OCI-LY3 (cell line): ENCODE results near the gene TACC2.

Source experiments
- H2AFZ ChIP-seq: fragments of 200-600, 300-600 bp; shearing (Covaris generic); 2 replicates; pipeline ENCODE4 v1.6.0; 2014; ENCODE audit warnings: antibody characterized with exemption, low read depth, low read length
- H3K27ac ChIP-seq: fragments of 200-600, 300-600 bp; sonication (generic); 2 replicates; pipeline ENCODE4 v1.5.1; 2014; ENCODE audit warnings: mild to moderate bottlenecking, low read length, moderate library complexity, mixed read lengths
- H3K27me3 ChIP-seq: fragments of 200-600, 300-600 bp; sonication (generic); 2 replicates; pipeline ENCODE4 v1.6.1; 2014; ENCODE audit warnings: low read depth, low read length, mixed read lengths
- H3K36me3 ChIP-seq: fragments of 200-600, 300-600 bp; sonication (generic); replicated peaks from 2 replicates; pipeline ENCODE3; 2014; ENCODE audit warnings: low read depth, low read length, mixed read lengths
- H3K4me1 ChIP-seq: fragments of 300-600, 200-600 bp; sonication (generic); 2 replicates; pipeline ENCODE4 v1.6.1; 2014; ENCODE audit warnings: low read length, mixed read lengths
- H3K4me2 ChIP-seq: fragments of 200-600, 300-600 bp; sonication (generic); 2 replicates; pipeline ENCODE4 v1.6.1; 2014; ENCODE audit warnings: low read length, mixed read lengths
- H3K4me3 ChIP-seq: fragments of 300-600, 200-600 bp; sonication (generic); 2 replicates; pipeline ENCODE4 v1.5.1; 2014; ENCODE audit warnings: antibody characterized with exemption, mild to moderate bottlenecking, low read length, moderate library complexity
- H3K79me2 ChIP-seq: fragments of 300-600, 200-600 bp; shearing (Covaris generic); 2 replicates; pipeline ENCODE4 v1.6.1; 2014; ENCODE audit warnings: mild to moderate bottlenecking, low read length, mixed read lengths
- H3K9ac ChIP-seq: fragments of 300-600, 200-600 bp; shearing (Covaris generic); 2 replicates; pipeline ENCODE4 v1.6.0; 2014; ENCODE audit warnings: mild to moderate bottlenecking, low read length, moderate library complexity
- H3K9me3 ChIP-seq: fragments of 200-600, 300-600 bp; shearing (Covaris generic); 2 replicates; pipeline ENCODE4 v1.6.1; 2014; ENCODE audit warnings: low read length, mixed read lengths; ENCODE audit not compliant: insufficient read depth
- H4K20me1 ChIP-seq: fragments of 200-600, 300-600 bp; sonication (generic); 2 replicates; pipeline ENCODE4 v1.6.1; 2016; ENCODE audit warnings: low read length, mixed read lengths; ENCODE audit not compliant: insufficient read depth
- EZH2phosphoT487 ChIP-seq: fragments of 200-600 bp; shearing (Covaris generic); IDR thresholded peaks from 2 replicates; pipeline ENCODE4 v1.6.1; 2018; ENCODE audit warnings: antibody characterized with exemption, mixed run types, low read depth
- TF ChIP-seq, protein P1 (sequence below): fragments of 200-600, 300-600 bp; sonication (generic); IDR thresholded peaks from 2 replicates; pipeline ENCODE4 v1.5.1; 2014; ENCODE audit warnings: antibody characterized with exemption, low read length, low read depth

The TACC2 gene

GRCh38 chr10:121974019-121974534 lies 14.9 kb upstream of the TACC2 start:
- Histone ChIP-seq H3K4me2 (peak overlapping the region; percentile 68), H3K9ac (peak overlapping the region; percentile 99), H4K20me1 (peaks cover 8% of the 10 kb centered on the region; the same call in 1 of the 2 replicates), H3K36me3 (peaks cover 2% of the 10 kb centered on the region), H3K4me3 (peak overlapping the region; percentile 86), H2AFZ (no peak overlapping the region), H3K4me1 (peaks cover 7% of the 10 kb centered on the region), H3K9me3 (no peaks in the 10 kb centered on the region), H3K27ac (peak overlapping the region; percentile 84; the same call in 1 of the 2 replicates), H3K27me3 (no peaks in the 10 kb centered on the region), H3K79me2 (peaks cover 24% of the 10 kb centered on the region)
- no peak for TF ChIP-seq EZH2phosphoT487
- TF ChIP-seq, protein P1, sequence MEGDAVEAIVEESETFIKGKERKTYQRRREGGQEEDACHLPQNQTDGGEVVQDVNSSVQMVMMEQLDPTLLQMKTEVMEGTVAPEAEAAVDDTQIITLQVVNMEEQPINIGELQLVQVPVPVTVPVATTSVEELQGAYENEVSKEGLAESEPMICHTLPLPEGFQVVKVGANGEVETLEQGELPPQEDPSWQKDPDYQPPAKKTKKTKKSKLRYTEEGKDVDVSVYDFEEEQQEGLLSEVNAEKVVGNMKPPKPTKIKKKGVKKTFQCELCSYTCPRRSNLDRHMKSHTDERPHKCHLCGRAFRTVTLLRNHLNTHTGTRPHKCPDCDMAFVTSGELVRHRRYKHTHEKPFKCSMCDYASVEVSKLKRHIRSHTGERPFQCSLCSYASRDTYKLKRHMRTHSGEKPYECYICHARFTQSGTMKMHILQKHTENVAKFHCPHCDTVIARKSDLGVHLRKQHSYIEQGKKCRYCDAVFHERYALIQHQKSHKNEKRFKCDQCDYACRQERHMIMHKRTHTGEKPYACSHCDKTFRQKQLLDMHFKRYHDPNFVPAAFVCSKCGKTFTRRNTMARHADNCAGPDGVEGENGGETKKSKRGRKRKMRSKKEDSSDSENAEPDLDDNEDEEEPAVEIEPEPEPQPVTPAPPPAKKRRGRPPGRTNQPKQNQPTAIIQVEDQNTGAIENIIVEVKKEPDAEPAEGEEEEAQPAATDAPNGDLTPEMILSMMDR: no peak

DNA sequence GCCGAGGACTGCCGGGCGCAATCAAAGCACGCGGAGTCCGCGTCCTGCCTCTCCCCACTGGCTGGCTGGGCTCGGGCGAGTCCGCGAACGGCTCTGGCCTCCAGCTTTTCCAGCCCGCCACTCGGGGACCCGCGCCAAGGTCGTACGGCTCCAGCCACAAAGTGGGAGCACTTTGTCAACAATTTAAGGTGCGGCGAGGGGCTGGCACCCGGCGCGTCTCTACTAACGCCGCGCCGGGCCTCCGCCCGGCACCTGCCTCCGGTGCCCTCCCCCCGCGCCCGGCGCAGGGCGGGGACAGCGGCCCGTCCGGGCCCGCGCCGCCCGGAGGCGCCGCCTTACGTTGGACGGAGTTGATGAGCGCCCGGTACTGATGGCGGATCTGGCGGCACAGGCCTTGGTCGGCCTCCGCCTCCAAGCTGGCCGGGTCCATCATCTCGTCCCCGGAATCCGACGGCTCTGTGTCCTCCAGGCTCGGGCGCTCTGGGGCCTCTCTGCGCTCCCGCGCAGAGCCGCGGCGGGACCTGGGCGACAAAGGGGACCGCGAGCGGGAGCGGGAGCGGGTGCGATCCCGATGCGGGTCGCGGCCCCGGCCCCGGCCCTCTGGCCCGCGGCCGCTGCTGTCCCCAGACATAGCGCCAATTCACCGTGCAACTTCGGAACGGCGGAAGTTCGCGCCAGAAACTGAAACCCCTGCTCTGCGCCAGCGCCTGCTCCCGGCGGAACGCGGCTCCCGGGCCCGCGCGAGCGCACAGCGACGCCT lies 14.2 kb upstream of the TACC2 start, which contains the start of gene NSMCE4A:
Gene NSMCE4A, minus strand, starts transcription at position 683 of the 760 bp plus-strand sequence. Its CDS starts 52 bp downstream, at position 631.
- H3K4me2 ChIP-seq: peak within 1 kb of the TSS; percentile 68
- TF ChIP-seq, protein P1: no peak; the same call in 1 of the 2 replicates
- TF ChIP-seq EZH2phosphoT487: no peak
- H3K27ac ChIP-seq: peak within 1 kb of the TSS; percentile 84
- H3K9me3 ChIP-seq: no peaks in the 10 kb centered on the region
- H4K20me1 ChIP-seq: peaks cover 8% of the 10 kb centered on the region; the same call in 1 of the 2 replicates
- H3K36me3 ChIP-seq: peaks cover 2% of the 10 kb centered on the region
- peaks cover 24% of the 10 kb centered on the region for H3K79me2 ChIP-seq
- peaks cover 7% of the 10 kb centered on the region for H3K4me1 ChIP-seq
- peak within 1 kb of the TSS; percentile 86 for H3K4me3 ChIP-seq
- H3K27me3 ChIP-seq: no peaks in the 10 kb centered on the region
- peak within 1 kb of the TSS; percentile 87 for H2AFZ ChIP-seq
- peak within 1 kb of the TSS; percentile 99 for H3K9ac ChIP-seq

GRCh38 chr10:121975295-121976086 lies 13.5 kb upstream of the TACC2 start:
- peak overlapping the region; percentile 86 for H3K4me3 ChIP-seq
- peaks cover 8% of the 10 kb centered on the region; the same call in 1 of the 2 replicates for H4K20me1 ChIP-seq
- H3K4me1 ChIP-seq: peaks cover 7% of the 10 kb centered on the region
- H3K27me3 ChIP-seq: no peaks in the 10 kb centered on the region
- H3K9me3 ChIP-seq: no peaks in the 10 kb centered on the region
- TF ChIP-seq EZH2phosphoT487: no peak
- TF ChIP-seq, protein P1: peak; percentile 59; the same call in 1 of the 2 replicates
- peak overlapping the region; percentile 84; the same call in 1 of the 2 replicates for H3K27ac ChIP-seq
- peak overlapping the region; percentile 99 for H3K9ac ChIP-seq
- peak overlapping the region; percentile 87; the same call in 1 of the 2 replicates for H2AFZ ChIP-seq
- H3K36me3 ChIP-seq: peaks cover 2% of the 10 kb centered on the region
- peaks cover 24% of the 10 kb centered on the region for H3K79me2 ChIP-seq
- peak overlapping the region; percentile 68 for H3K4me2 ChIP-seq

DNA sequence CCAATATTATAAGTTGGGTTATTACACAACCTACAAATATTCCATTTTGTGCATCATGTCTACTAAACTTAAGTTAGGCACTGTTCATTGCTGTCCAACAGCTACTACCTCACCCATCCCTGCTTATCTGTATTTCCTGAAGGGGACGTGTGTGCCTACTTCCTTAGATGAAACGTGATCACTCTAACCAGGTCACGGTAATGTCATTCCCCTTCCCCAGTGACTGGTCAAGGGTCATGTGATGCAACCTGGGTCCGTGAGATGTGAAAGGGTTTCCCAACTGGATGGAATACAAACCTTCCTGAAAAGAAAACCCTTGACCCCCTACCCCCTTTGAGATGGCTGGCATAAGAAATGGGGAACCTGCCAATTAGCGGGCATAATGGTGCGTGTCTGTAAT lies 12.4 kb upstream of the TACC2 start:
- Histone ChIP-seq H3K27ac (no peak overlapping the region), H3K27me3 (no peaks in the 10 kb centered on the region), H3K4me1 (peaks cover 7% of the 10 kb centered on the region), H3K79me2 (peaks cover 24% of the 10 kb centered on the region), H3K9ac (no peak overlapping the region), H3K4me3 (no peak overlapping the region), H3K36me3 (peaks cover 2% of the 10 kb centered on the region), H3K9me3 (no peaks in the 10 kb centered on the region), H3K4me2 (no peak overlapping the region), H4K20me1 (peaks cover 8% of the 10 kb centered on the region; the same call in 1 of the 2 replicates), H2AFZ (no peak overlapping the region)
- TF ChIP-seq, protein P1: no peak
- TF ChIP-seq EZH2phosphoT487: no peak
